A549 (cell line): ENCODE results near the gene TRMT2A.

Experiments used
- EHMT2 ChIP-seq: fragments of 200-600 bp; sonication (generic); IDR thresholded peaks from 2 replicates; pipeline ENCODE4 v1.6.1; 2016; ENCODE audit warnings: antibody characterized with exemption, low read depth, mild to moderate bottlenecking, moderate library complexity
- FOSL2 ChIP-seq, 2 experiments: fragments of 450-650 bp in 1 of 2; fragments of >200 bp in 1 of 2; sonication (Bioruptor Twin) in 1 of 2; formaldehyde crosslinking; IDR thresholded peaks; 2 replicates each; pipeline versions ENCODE4 v1.5.0 to v1.6.1; 2016 to 2020; ENCODE audit warnings: mild to moderate bottlenecking in 1 of 2, moderate library complexity in 1 of 2
- GATA3 ChIP-seq: IDR thresholded peaks from 2 replicates; pipeline ENCODE4 v1.6.1; 2012; ENCODE audit warnings: borderline replicate concordance
- SREBF2 ChIP-seq: fragments of 450-650 bp; IDR thresholded peaks from 2 replicates; pipeline ENCODE4 v1.6.1; 2014; ENCODE audit warnings: mild to moderate bottlenecking, moderate library complexity
- TF ChIP-seq, protein P1 (sequence below): fragments of >200 bp; sonication (Bioruptor Twin); formaldehyde crosslinking; IDR thresholded peaks from 3 replicates; pipeline ENCODE4 v1.5.1; 2016
- TF ChIP-seq, protein P2 (sequence below): IDR thresholded peaks from 2 replicates; pipeline ENCODE4 v1.6.1; 2012
- TF ChIP-seq, protein P3 (sequence below): IDR thresholded peaks from 2 replicates; pipeline ENCODE4 v1.6.1; 2012; ENCODE audit warnings: low read depth, borderline replicate concordance
- TF ChIP-seq, protein P4 (sequence below): fragments of 450-650 bp; IDR thresholded peaks from 2 replicates; pipeline ENCODE4 v1.6.1; 2014; ENCODE audit warnings: antibody characterized with exemption
- TF ChIP-seq, protein P5 (sequence below): fragments of 200-600 bp; sonication (generic); IDR thresholded peaks from 2 replicates; pipeline ENCODE4 v1.6.1; 2016; ENCODE audit warnings: antibody characterized with exemption, mild to moderate bottlenecking, moderate library complexity

DNA sequence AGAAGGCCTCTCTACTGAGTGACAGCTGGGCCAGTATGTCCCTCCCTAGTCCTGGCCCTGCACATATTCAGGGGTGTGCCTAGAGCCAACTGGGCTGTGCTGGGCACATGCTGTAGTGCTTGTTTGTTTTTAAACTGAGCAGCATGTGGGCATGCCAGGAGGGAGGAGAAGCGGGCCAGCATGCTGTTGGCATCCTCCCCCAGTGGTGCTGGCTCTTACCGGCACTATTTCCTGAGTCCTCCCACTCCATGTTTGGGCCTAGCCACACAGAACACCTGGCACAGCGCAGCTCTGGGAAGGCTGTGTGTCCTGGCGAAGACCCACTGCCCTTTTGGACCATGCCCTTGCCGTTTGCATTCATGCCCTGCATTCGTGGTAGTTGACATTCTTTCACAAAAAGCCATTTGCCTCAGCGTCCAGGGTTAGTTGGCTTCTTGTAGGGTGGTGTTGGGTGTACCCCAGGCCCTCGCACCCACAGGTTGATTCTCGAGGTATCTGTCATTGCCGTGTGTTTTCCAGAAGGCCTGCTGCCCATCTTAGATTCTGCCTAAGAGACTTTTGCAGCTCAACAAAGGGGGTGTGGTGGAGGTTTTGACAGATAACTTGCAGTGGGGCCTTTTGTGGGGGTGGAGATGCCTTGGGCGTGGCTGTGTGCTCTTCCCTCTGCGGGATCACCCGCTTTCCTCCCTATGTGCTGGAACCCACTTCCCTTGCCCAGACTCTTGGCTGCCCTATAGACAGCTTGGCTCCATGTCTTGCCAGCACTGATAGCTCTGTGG is 23.4 kb downstream of the TRMT2A start:
- TF ChIP-seq, protein P1, sequence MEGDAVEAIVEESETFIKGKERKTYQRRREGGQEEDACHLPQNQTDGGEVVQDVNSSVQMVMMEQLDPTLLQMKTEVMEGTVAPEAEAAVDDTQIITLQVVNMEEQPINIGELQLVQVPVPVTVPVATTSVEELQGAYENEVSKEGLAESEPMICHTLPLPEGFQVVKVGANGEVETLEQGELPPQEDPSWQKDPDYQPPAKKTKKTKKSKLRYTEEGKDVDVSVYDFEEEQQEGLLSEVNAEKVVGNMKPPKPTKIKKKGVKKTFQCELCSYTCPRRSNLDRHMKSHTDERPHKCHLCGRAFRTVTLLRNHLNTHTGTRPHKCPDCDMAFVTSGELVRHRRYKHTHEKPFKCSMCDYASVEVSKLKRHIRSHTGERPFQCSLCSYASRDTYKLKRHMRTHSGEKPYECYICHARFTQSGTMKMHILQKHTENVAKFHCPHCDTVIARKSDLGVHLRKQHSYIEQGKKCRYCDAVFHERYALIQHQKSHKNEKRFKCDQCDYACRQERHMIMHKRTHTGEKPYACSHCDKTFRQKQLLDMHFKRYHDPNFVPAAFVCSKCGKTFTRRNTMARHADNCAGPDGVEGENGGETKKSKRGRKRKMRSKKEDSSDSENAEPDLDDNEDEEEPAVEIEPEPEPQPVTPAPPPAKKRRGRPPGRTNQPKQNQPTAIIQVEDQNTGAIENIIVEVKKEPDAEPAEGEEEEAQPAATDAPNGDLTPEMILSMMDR = no peak
- TF ChIP-seq EHMT2 = no peak
- TF ChIP-seq, protein P2, sequence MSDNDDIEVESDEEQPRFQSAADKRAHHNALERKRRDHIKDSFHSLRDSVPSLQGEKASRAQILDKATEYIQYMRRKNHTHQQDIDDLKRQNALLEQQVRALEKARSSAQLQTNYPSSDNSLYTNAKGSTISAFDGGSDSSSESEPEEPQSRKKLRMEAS = no peak
- no peak for TF ChIP-seq SREBF2
- TF ChIP-seq GATA3 = no peak
- TF ChIP-seq, protein P3, sequence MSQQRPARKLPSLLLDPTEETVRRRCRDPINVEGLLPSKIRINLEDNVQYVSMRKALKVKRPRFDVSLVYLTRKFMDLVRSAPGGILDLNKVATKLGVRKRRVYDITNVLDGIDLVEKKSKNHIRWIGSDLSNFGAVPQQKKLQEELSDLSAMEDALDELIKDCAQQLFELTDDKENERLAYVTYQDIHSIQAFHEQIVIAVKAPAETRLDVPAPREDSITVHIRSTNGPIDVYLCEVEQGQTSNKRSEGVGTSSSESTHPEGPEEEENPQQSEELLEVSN = no peak
- TF ChIP-seq, protein P4, sequence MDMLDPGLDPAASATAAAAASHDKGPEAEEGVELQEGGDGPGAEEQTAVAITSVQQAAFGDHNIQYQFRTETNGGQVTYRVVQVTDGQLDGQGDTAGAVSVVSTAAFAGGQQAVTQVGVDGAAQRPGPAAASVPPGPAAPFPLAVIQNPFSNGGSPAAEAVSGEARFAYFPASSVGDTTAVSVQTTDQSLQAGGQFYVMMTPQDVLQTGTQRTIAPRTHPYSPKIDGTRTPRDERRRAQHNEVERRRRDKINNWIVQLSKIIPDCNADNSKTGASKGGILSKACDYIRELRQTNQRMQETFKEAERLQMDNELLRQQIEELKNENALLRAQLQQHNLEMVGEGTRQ = no peak
- no peak for TF ChIP-seq FOSL2 (IDR thresholded peaks at IDR 0.05)
- no peak for TF ChIP-seq FOSL2 (CRISPR knock-in tag; IDR thresholded peaks at IDR 0.05)
- TF ChIP-seq, protein P5, sequence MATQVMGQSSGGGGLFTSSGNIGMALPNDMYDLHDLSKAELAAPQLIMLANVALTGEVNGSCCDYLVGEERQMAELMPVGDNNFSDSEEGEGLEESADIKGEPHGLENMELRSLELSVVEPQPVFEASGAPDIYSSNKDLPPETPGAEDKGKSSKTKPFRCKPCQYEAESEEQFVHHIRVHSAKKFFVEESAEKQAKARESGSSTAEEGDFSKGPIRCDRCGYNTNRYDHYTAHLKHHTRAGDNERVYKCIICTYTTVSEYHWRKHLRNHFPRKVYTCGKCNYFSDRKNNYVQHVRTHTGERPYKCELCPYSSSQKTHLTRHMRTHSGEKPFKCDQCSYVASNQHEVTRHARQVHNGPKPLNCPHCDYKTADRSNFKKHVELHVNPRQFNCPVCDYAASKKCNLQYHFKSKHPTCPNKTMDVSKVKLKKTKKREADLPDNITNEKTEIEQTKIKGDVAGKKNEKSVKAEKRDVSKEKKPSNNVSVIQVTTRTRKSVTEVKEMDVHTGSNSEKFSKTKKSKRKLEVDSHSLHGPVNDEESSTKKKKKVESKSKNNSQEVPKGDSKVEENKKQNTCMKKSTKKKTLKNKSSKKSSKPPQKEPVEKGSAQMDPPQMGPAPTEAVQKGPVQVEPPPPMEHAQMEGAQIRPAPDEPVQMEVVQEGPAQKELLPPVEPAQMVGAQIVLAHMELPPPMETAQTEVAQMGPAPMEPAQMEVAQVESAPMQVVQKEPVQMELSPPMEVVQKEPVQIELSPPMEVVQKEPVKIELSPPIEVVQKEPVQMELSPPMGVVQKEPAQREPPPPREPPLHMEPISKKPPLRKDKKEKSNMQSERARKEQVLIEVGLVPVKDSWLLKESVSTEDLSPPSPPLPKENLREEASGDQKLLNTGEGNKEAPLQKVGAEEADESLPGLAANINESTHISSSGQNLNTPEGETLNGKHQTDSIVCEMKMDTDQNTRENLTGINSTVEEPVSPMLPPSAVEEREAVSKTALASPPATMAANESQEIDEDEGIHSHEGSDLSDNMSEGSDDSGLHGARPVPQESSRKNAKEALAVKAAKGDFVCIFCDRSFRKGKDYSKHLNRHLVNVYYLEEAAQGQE = no peak
